HepG2 (cell line): Measurements from ENCODE around the gene STARD10. TPM values are rescaled to one million over a fixed set of nuclear protein-coding genes. Genes with fewer than 3 reads are reported as not detected.
A peak's percentile ranks its signal among the peaks of the same experiment; 100 is the strongest.

Experiments
- ATAC-seq: fragments of 200-7000 bp; cut with Tn5 transposase; 3 replicates; pipeline ENCODE4 v1.9.1; 2020; ENCODE audit warnings: mild to moderate bottlenecking, moderate library complexity
- BruUV-seq: library from RNA; stranded (reverse); fragments of 400-500 nt; replicated peaks from 2 replicates; lab custom pipeline; 2021; lab: Mats Ljungman, UMichigan
- CTCF ChIA-PET: fragments of 300-600 bp; formaldehyde crosslinking; extraction: SDS; loops from one replicate; lab custom pipeline; 2021; ENCODE audit warnings: low total read pairs, inconsistent platforms, low intra/inter-chr PET ratio; lab: Yijun Ruan, JAX
- POLR2A ChIA-PET: fragments of 350-600 bp; sonication (Branson Sonifier 250); formaldehyde crosslinking; loops from one replicate; lab custom pipeline; 2020; ENCODE audit warnings: antibody characterized with exemption, inconsistent platforms; lab: Yijun Ruan, JAX
- DNase-seq: peaks from one replicate; pipeline ENCODE4 v3.0.0-alpha.2; 2015; ENCODE audit warnings: low spot score
- FAIRE-seq: peaks from 3 replicates; lab custom pipeline; 2011; peaks lifted over from hg19 to GRCh38; lab: Jason Lieb, UNC
- H2AFZ ChIP-seq: one replicate; pipeline ENCODE4 v1.6.1; 2011; ENCODE audit warnings: low read length, inconsistent platforms
- H3K27ac ChIP-seq: fragments of 300-600 bp; 3 replicates; pipeline ENCODE4 v1.8.0; 2011; ENCODE audit warnings: mixed run types, mild to moderate bottlenecking, mixed read lengths, low read length, inconsistent platforms; ENCODE audit not compliant: insufficient read depth; ENCODE audit errors: extremely low read length
- H3K27me3 ChIP-seq, 2 experiments: fragments of 200-600 bp in 1 of 2; 2 replicates in 1 of 2; 3 replicates in 1 of 2; pipeline versions ENCODE4 v1.6.0 to v1.8.0; 2011; ENCODE audit warnings: low read length in 2 of 2, mild to moderate bottlenecking in 2 of 2, moderate library complexity in 2 of 2, inconsistent platforms in 1 of 2; ENCODE audit not compliant: insufficient read depth in 2 of 2, control insufficient read depth in 1 of 2
- H3K36me3 ChIP-seq, 2 experiments: fragments of 200-600 bp in 1 of 2; replicated peaks in 1 of 2; 2 replicates in 1 of 2; 3 replicates in 1 of 2; pipeline versions ENCODE4 v1.5.1 to v1.8.0; 2011; ENCODE audit warnings: low read length in 2 of 2, inconsistent platforms in 1 of 2; ENCODE audit not compliant: insufficient read depth in 2 of 2, control insufficient read depth in 1 of 2
- H3K4me1 ChIP-seq: 2 replicates; pipeline ENCODE4 v1.5.1; 2012; ENCODE audit warnings: low read length, inconsistent platforms; ENCODE audit not compliant: insufficient read depth
- H3K4me2 ChIP-seq: 2 replicates; pipeline ENCODE4 v1.6.0; 2011; ENCODE audit warnings: low read depth, low read length, inconsistent platforms
- H3K4me3 ChIP-seq, 3 experiments: fragments of 200-600 bp in 1 of 3; sonication (generic), shearing (Covaris generic) in 1 of 3; replicated peaks in 1 of 3; 2 replicates each; pipeline ENCODE4 v1.5.1; 2011 to 2016; ENCODE audit warnings: low read length in 3 of 3, inconsistent platforms in 2 of 3, low read depth in 2 of 3, mild to moderate bottlenecking in 2 of 3, control low read depth in 1 of 3, mixed read lengths in 1 of 3; ENCODE audit not compliant: insufficient read depth in 1 of 3
- H3K79me2 ChIP-seq: one replicate; pipeline ENCODE4 v1.6.1; 2011; ENCODE audit warnings: low read length, inconsistent platforms; ENCODE audit not compliant: insufficient read depth
- H3K9ac ChIP-seq: 2 replicates; pipeline ENCODE4 v1.6.0; 2011; ENCODE audit warnings: mild to moderate bottlenecking, low read depth, low read length, inconsistent platforms; ENCODE audit not compliant: insufficient read depth
- H3K9me3 ChIP-seq: 2 replicates; pipeline ENCODE4 v1.5.1; 2012; ENCODE audit warnings: mild to moderate bottlenecking, low read length
- H4K20me1 ChIP-seq: 2 replicates; pipeline ENCODE4 v1.6.0; 2011; ENCODE audit warnings: inconsistent platforms, mild to moderate bottlenecking, low read length, moderate library complexity; ENCODE audit not compliant: insufficient read depth
- ARHGAP35 ChIP-seq: sonication (generic); formaldehyde crosslinking; IDR thresholded peaks from 2 replicates; pipeline ENCODE4 v1.9.0; 2022; ENCODE audit warnings: mild to moderate bottlenecking, inconsistent platforms, moderate library complexity, missing genetic modification reagents, borderline replicate concordance
- CBFB ChIP-seq: sonication (generic); formaldehyde crosslinking; IDR thresholded peaks from 2 replicates; pipeline ENCODE4 v1.4.0; 2020; ENCODE audit warnings: missing genetic modification reagents
- CCAR2 ChIP-seq: fragments of 200-400 bp; formaldehyde crosslinking; optimal IDR thresholded peaks from 2 replicates; pipeline ENCODE3; 2018; ENCODE audit warnings: low read depth, mild to moderate bottlenecking, low read length, moderate library complexity
- DPF2 ChIP-seq: sonication (generic); formaldehyde crosslinking; IDR thresholded peaks from 2 replicates; pipeline ENCODE4 v1.4.0; 2020; ENCODE audit warnings: mild to moderate bottlenecking, low read depth, missing genetic modification reagents, borderline replicate concordance
- IRF2 ChIP-seq: IDR thresholded peaks from 2 replicates; pipeline ENCODE4 v1.6.1; 2018; ENCODE audit warnings: missing genetic modification reagents, missing compliant biosample characterization
- KLF11 ChIP-seq: IDR thresholded peaks from 2 replicates; pipeline ENCODE4 v1.6.1; 2016; ENCODE audit warnings: missing compliant biosample characterization
- MAFK ChIP-seq, 2 experiments: IDR thresholded peaks in 1 of 2; conservative IDR thresholded peaks in 1 of 2; 2 replicates each; pipeline ENCODE4 v1.6.1; 2011; ENCODE audit warnings: improper control_type of control experiment in 2 of 2, low read length in 2 of 2
- MLLT10 ChIP-seq: sonication (generic); formaldehyde crosslinking; IDR thresholded peaks from 2 replicates; pipeline ENCODE4 v1.4.0; 2020; ENCODE audit warnings: missing genetic modification reagents
- RFXANK ChIP-seq: IDR thresholded peaks from 2 replicates; pipeline ENCODE4 v1.6.1; 2016
- ZNF382 ChIP-seq: sonication (generic); formaldehyde crosslinking; IDR thresholded peaks from 2 replicates; pipeline ENCODE4 v1.5.0; 2020; ENCODE audit warnings: missing genetic modification reagents, mild to moderate bottlenecking, borderline replicate concordance
- ZNF891 ChIP-seq: sonication (generic); formaldehyde crosslinking; IDR thresholded peaks from 2 replicates; pipeline ENCODE4 v1.5.0; 2020; ENCODE audit warnings: mild to moderate bottlenecking, missing genetic modification reagents
- ZSCAN29 ChIP-seq: sonication (generic); formaldehyde crosslinking; conservative IDR thresholded peaks from 2 replicates; pipeline ENCODE4 v1.4.0; 2020; ENCODE audit warnings: mild to moderate bottlenecking, missing genetic modification reagents
- WGBS: methylation state at CpG from one replicate; pipeline ENCODE4 v1.1.6; 2017; ENCODE audit warnings: low lambda C conversion rate; 5-methylcytosine and 5-hydroxymethylcytosine counted together
- in situ Hi-C: cut with HindIII; loops from 2 replicates; pipeline ENCODE4 v1.10.0; 2017; ENCODE audit warnings: low pct_unique_long_range_greater_than_20kb; ENCODE audit not compliant: extremely low pct_ligation_motif_present
- intact Hi-C: fragments of 100-400 bp; cut with micrococcal nuclease; formaldehyde crosslinking; loops from one replicate; pipeline ENCODE4 v1.10.0; 2022; ENCODE audit not compliant: unreplicated experiment
- polyA plus RNA-seq, 8 experiments: library from polyadenylated mRNA; depleted of rRNA in 3 of 8; stranded (reverse) in 7 of 8; unstranded in 1 of 8; fragments of >200 nt; fragmentation: Illumina TruSeq in 4 of 8; extraction: Trizol in 4 of 8; gene quantifications; 2 replicates each; pipeline versions ENCODE4 v1.2.1 to v1.2.3, GENCODE V29; 2011 to 2016; ENCODE audit warnings: low read depth in 4 of 8, missing spikeins in 1 of 8, mixed read lengths in 1 of 8; ENCODE audit not compliant: insufficient read depth in 1 of 8
- total RNA-seq, 5 experiments: library from RNA; depleted of rRNA; stranded (reverse); fragments of >200 nt; fragmentation: Illumina TruSeq; extraction: Trizol; gene quantifications; 2 replicates each; pipeline ENCODE4 v1.2.3, GENCODE V29; 2016; ENCODE audit warnings: low read depth in 1 of 5
- TF ChIP-seq, protein P1 (sequence below): sonication (generic); formaldehyde crosslinking; IDR thresholded peaks from 2 replicates; pipeline ENCODE4 v1.5.0; 2020; ENCODE audit warnings: mild to moderate bottlenecking, missing genetic modification reagents
- TF ChIP-seq, protein P2 (sequence below): sonication (generic); formaldehyde crosslinking; IDR thresholded peaks from 2 replicates; pipeline ENCODE4 v1.8.1; 2022; ENCODE audit warnings: low read depth, mild to moderate bottlenecking, missing genetic modification reagents
- TF ChIP-seq, protein P3 (sequence below): sonication (generic); formaldehyde crosslinking; IDR thresholded peaks from 2 replicates; pipeline ENCODE4 v1.4.0; 2020; ENCODE audit warnings: mild to moderate bottlenecking, missing genetic modification reagents
- TF ChIP-seq, protein P4 (sequence below): IDR thresholded peaks from 2 replicates; pipeline ENCODE4 v1.6.1; 2018; ENCODE audit warnings: missing genetic modification reagents, mild to moderate bottlenecking, missing compliant biosample characterization

The STARD10 gene
- total and polyA plus RNA-seq, 2 of the 13 experiments (the other 11 are each of a cell fraction or from before 2014, with no cell fraction given) = 260 to 341 TPM

DNA sequence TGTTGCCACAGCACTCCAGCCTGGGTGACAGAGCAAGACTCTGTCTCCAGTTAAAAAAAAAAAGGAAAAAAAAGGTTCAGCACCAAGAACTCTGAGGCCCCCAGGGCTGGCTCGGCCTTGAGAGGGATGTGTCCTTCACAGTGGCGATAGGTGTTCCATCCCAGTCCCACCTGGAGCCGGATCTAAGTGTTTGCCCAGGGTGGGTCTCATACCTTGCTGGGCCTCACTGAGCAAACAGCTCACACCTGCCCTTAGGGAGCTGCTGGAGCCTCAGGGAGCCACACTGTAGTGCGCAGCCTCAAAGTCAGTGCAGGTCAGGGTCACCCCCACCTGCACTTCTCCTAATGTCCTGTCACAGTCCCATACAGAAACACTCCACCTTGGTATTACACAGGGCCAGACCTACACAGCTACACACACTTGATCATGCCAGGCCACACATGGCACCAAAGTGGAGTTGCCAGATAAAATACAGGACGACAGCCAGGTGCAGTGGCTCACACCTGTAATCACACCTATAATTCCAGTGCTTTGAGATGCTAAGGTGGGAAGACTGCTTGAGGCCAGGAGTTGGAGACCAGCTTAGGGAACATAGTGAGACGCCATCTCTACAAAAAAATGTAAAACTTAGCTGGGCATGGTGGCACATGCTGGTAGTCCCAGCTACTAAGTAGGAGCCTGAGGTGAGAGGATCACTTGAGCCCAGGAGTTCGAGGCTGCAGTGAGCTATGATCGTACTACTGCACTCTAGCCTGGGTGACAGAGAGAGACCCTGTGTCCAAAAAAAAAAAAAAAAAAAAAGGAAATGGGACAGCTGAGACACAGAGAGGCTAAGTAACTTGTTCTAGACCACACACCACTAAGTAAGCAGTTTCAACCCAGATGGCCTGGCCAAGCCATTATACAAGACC, 7.3 kb downstream of the STARD10 start:
- in situ Hi-C loops (no loop called here), intact Hi-C loops (loop anchor here (2.0 kb wide), 1 partner anchor 20 kb away; no protein-coding TSS in a partner anchor)
- POLR2A ChIA-PET = interaction anchor here (0.5 to 2.9 kb wide), 10 partner anchors 9 to 61 kb away, joined by 3 to 50 read pairs (median 6); no protein-coding TSS in a partner anchor
- CTCF ChIA-PET = interaction anchor here (1.6 kb wide), 1 partner anchor 62 kb away, joined by 3 read pairs; no protein-coding TSS in a partner anchor
- H3K27ac ChIP-seq = peak overlapping the region; percentile 72
- no TSS peak for BruUV-seq
- peaks cover 97% of the 10 kb centered on the region for H3K4me1 ChIP-seq
- H3K9ac ChIP-seq = peak overlapping the region; percentile 53
- WGBS = 0% methylated on average over 6 of the region's 8 CpGs
- ATAC-seq (peak; percentile 13), DNase-seq (peak; percentile 56), FAIRE-seq (peak; percentile 47)
- peak overlapping the region in 2 of 3 experiments; percentile 24 to 57; a peak in 5 of 6 replicates for H3K4me3 ChIP-seq
- no peaks in the 10 kb centered on the region for H3K79me2 ChIP-seq
- peak overlapping the region; percentile 85 for H3K4me2 ChIP-seq
- no peaks in the 10 kb centered on the region; a peak in 1 of 5 replicates for H3K27me3 ChIP-seq
- H3K36me3 ChIP-seq = no peaks in the 10 kb centered on the region
- no peaks in the 10 kb centered on the region for H4K20me1 ChIP-seq
- no peak overlapping the region for H2AFZ ChIP-seq
- H3K9me3 ChIP-seq = no peaks in the 10 kb centered on the region
- TF ChIP-seq, protein P1, sequence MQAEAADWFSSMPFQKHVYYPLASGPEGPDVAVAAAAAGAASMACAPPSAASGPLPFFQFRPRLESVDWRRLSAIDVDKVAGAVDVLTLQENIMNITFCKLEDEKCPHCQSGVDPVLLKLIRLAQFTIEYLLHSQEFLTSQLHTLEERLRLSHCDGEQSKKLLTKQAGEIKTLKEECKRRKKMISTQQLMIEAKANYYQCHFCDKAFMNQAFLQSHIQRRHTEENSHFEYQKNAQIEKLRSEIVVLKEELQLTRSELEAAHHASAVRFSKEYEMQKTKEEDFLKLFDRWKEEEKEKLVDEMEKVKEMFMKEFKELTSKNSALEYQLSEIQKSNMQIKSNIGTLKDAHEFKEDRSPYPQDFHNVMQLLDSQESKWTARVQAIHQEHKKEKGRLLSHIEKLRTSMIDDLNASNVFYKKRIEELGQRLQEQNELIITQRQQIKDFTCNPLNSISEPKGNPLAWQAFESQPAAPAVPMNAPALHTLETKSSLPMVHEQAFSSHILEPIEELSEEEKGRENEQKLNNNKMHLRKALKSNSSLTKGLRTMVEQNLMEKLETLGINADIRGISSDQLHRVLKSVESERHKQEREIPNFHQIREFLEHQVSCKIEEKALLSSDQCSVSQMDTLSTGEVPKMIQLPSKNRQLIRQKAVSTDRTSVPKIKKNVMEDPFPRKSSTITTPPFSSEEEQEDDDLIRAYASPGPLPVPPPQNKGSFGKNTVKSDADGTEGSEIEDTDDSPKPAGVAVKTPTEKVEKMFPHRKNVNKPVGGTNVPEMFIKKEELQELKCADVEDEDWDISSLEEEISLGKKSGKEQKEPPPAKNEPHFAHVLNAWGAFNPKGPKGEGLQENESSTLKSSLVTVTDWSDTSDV (CRISPR knock-in tag) = 0 out of 2 replicates have a peak, but pooled peaks have one; percentile 42
- 0 out of 2 replicates have a peak, but pooled peaks have one; percentile 35 for TF ChIP-seq ZNF891 (CRISPR knock-in tag)
- TF ChIP-seq, protein P2, sequence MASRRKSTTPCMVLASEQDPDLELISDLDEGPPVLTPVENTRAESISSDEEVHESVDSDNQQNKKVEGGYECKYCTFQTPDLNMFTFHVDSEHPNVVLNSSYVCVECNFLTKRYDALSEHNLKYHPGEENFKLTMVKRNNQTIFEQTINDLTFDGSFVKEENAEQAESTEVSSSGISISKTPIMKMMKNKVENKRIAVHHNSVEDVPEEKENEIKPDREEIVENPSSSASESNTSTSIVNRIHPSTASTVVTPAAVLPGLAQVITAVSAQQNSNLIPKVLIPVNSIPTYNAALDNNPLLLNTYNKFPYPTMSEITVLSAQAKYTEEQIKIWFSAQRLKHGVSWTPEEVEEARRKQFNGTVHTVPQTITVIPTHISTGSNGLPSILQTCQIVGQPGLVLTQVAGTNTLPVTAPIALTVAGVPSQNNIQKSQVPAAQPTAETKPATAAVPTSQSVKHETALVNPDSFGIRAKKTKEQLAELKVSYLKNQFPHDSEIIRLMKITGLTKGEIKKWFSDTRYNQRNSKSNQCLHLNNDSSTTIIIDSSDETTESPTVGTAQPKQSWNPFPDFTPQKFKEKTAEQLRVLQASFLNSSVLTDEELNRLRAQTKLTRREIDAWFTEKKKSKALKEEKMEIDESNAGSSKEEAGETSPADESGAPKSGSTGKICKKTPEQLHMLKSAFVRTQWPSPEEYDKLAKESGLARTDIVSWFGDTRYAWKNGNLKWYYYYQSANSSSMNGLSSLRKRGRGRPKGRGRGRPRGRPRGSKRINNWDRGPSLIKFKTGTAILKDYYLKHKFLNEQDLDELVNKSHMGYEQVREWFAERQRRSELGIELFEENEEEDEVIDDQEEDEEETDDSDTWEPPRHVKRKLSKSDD = 0 out of 2 replicates have a peak, but pooled peaks have one; percentile 65
- TF ChIP-seq IRF2 (CRISPR knock-in tag) = no peak
- TF ChIP-seq KLF11 (CRISPR knock-in tag) = no peak
- TF ChIP-seq CCAR2 = no peak
- no peak for TF ChIP-seq RFXANK
- no peak for TF ChIP-seq MAFK (conservative IDR thresholded peaks at IDR 0.05 in 1 of 2, IDR thresholded peaks at IDR 0.05 in 1 of 2; ENCODE audit: low read length in 2 of 2)
- TF ChIP-seq DPF2 (CRISPR knock-in tag) = peak; percentile 40; the same call in 1 of the 2 replicates
- TF ChIP-seq ZSCAN29 (CRISPR knock-in tag) = no peak
- TF ChIP-seq ARHGAP35 = no peak
- TF ChIP-seq ZNF382 (CRISPR knock-in tag) = no peak
- TF ChIP-seq MLLT10 (CRISPR knock-in tag) = no peak
- no peak for TF ChIP-seq CBFB (CRISPR knock-in tag)
- TF ChIP-seq, protein P3, sequence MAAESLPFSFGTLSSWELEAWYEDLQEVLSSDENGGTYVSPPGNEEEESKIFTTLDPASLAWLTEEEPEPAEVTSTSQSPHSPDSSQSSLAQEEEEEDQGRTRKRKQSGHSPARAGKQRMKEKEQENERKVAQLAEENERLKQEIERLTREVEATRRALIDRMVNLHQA (CRISPR knock-in tag) = no peak
- TF ChIP-seq, protein P4, sequence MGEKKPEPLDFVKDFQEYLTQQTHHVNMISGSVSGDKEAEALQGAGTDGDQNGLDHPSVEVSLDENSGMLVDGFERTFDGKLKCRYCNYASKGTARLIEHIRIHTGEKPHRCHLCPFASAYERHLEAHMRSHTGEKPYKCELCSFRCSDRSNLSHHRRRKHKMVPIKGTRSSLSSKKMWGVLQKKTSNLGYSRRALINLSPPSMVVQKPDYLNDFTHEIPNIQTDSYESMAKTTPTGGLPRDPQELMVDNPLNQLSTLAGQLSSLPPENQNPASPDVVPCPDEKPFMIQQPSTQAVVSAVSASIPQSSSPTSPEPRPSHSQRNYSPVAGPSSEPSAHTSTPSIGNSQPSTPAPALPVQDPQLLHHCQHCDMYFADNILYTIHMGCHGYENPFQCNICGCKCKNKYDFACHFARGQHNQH (CRISPR knock-in tag) = 0 out of 2 replicates have a peak, but pooled peaks have one; percentile 28
